GM18505 (cell line): ENCODE results near the gene TFAP2A.

Experiments
- ATAC-seq: cut with Tn5 transposase; IDR thresholded peaks from one replicate; pipeline ENCODE4 v1.9.1; 2021; ENCODE audit not compliant: unreplicated experiment
- POLR2A ChIP-seq: IDR thresholded peaks from 4 replicates; pipeline ENCODE4 v1.6.1; 2011; ENCODE audit warnings: borderline replicate concordance; ENCODE audit not compliant: insufficient read depth, insufficient read length; ENCODE audit errors: extremely low read depth

Gene TFAP2A

GRCh38 chr6:10397756-10398445 lies 17.0 kb downstream of the TFAP2A start:
- no peak for TF ChIP-seq POLR2A
- no peak for ATAC-seq

- no peak for TF ChIP-seq POLR2A
- no peak for ATAC-seq
Observed at GRCh38 chr6:10396785-10397184, 18.1 kb downstream of the TFAP2A start.

- ATAC-seq = no peak
Observed at GRCh38 chr6:10395704-10396546, 18.9 kb downstream of the TFAP2A start.

GRCh38 chr6:10395171-10395703 lies 19.6 kb downstream of the TFAP2A start:
- no peak for TF ChIP-seq POLR2A
- no peak for ATAC-seq

More at GRCh38 chr6:10395704-10396546, 18.9 kb downstream of the TFAP2A start:
- no peak for TF ChIP-seq POLR2A

GRCh38 chr6:10393544-10394225 lies 21.2 kb downstream of the TFAP2A start:
- no peak for TF ChIP-seq POLR2A
- no peak for ATAC-seq

- ATAC-seq = no peak
- no peak for TF ChIP-seq POLR2A
Observed at GRCh38 chr6:10391799-10392198, 23.1 kb downstream of the TFAP2A start.

- no peak for TF ChIP-seq POLR2A
- no peak for ATAC-seq
Observed at GRCh38 chr6:10391299-10391630, 23.6 kb downstream of the TFAP2A start.

- no peak for TF ChIP-seq POLR2A
- no peak for ATAC-seq
Observed at GRCh38 chr6:10390495-10391298, 24.2 kb downstream of the TFAP2A start.

- TF ChIP-seq POLR2A = no peak
- ATAC-seq = no peak
Observed at GRCh38 chr6:10389739-10390494, 25.0 kb downstream of the TFAP2A start.

GRCh38 chr6:10386756-10387654 lies 27.9 kb downstream of the TFAP2A start:
- no peak for TF ChIP-seq POLR2A
- ATAC-seq = no peak

- ATAC-seq = no peak
- no peak for TF ChIP-seq POLR2A
Observed at GRCh38 chr6:10386220-10386619, 28.7 kb downstream of the TFAP2A start.
